Osteocyte (in vitro differentiated cells): ENCODE data around the gene LSM8. TPM values are rescaled to one million over a fixed set of nuclear protein-coding genes. Genes with fewer than 3 reads are reported as not detected.
"Not testable (repeated sequence)": the region's sequence is repeated elsewhere in the genome, so short reads cannot be mapped to it uniquely, and the experiment has no call there.

Experiments
- DNase-seq: peaks from one replicate; pipeline ENCODE4 v3.0.0; 2021; ENCODE audit warnings: mixed read lengths; ENCODE audit not compliant: unreplicated experiment; ENCODE audit errors: extremely low spot score
- H3K27ac Mint-ChIP-seq: one replicate; pipeline ENCODE4 v1.8.0; 2021; ENCODE audit warnings: mild to moderate bottlenecking, mixed read lengths; ENCODE audit not compliant: unreplicated experiment
- H3K27me3 Mint-ChIP-seq: one replicate; pipeline ENCODE4 v1.8.0; 2021; ENCODE audit warnings: mixed read lengths; ENCODE audit not compliant: unreplicated experiment
- H3K36me3 Mint-ChIP-seq: one replicate; pipeline ENCODE4 v1.8.0; 2021; ENCODE audit warnings: mixed read lengths; ENCODE audit not compliant: unreplicated experiment
- H3K4me1 Mint-ChIP-seq: one replicate; pipeline ENCODE4 v1.8.0; 2021; ENCODE audit warnings: mixed read lengths; ENCODE audit not compliant: unreplicated experiment
- H3K4me3 Mint-ChIP-seq: one replicate; pipeline ENCODE4 v1.8.0; 2021; ENCODE audit warnings: mild to moderate bottlenecking, moderate library complexity, mixed read lengths; ENCODE audit not compliant: unreplicated experiment
- H3K9me3 Mint-ChIP-seq: one replicate; pipeline ENCODE4 v1.8.0; 2021; ENCODE audit warnings: mixed read lengths; ENCODE audit not compliant: unreplicated experiment
- long read RNA-seq: library from polyadenylated mRNA; unstranded; transcript quantifications from one replicate; pipeline ENCODE4 v2.0.0, GENCODE V29; 2021
- total RNA-seq: library from RNA; stranded (reverse); gene quantifications from 2 replicates; pipeline ENCODE4 v1.2.1, GENCODE V29; 2021
- TF ChIP-seq, protein P1 (sequence below): fragments of 200-600 bp; sonication (generic); IDR thresholded peaks from 2 replicates; pipeline ENCODE4 v1.5.0; 2021; ENCODE audit warnings: antibody characterized with exemption, mild to moderate bottlenecking, moderate library complexity

The LSM8 gene
- 27.3 and 31.1 TPM in 2 replicates for total RNA-seq
- long read RNA-seq, full-length matches to known transcripts: 60 of 66 reads
- long read RNA-seq, partial matches to known transcripts: 3 of 66 reads
- long read RNA-seq, other reads (novel, unspliced or antisense): 3 of 66 reads

GRCh38 chr7:118183786-118184564 lies at the start of gene LSM8:
Gene LSM8 (plus strand): TSS chr7:118184164. CDS start chr7:118184224, 60 bp downstream.
- H3K27ac Mint-ChIP-seq: peak within 1 kb of the TSS; percentile 100
- peaks cover 16% of the 10 kb centered on the region for H3K36me3 Mint-ChIP-seq
- H3K4me1 Mint-ChIP-seq: peaks cover 40% of the 10 kb centered on the region
- peak; percentile 99 for DNase-seq
- H3K9me3 Mint-ChIP-seq: no peaks in the 10 kb centered on the region
- TF ChIP-seq, protein P1, sequence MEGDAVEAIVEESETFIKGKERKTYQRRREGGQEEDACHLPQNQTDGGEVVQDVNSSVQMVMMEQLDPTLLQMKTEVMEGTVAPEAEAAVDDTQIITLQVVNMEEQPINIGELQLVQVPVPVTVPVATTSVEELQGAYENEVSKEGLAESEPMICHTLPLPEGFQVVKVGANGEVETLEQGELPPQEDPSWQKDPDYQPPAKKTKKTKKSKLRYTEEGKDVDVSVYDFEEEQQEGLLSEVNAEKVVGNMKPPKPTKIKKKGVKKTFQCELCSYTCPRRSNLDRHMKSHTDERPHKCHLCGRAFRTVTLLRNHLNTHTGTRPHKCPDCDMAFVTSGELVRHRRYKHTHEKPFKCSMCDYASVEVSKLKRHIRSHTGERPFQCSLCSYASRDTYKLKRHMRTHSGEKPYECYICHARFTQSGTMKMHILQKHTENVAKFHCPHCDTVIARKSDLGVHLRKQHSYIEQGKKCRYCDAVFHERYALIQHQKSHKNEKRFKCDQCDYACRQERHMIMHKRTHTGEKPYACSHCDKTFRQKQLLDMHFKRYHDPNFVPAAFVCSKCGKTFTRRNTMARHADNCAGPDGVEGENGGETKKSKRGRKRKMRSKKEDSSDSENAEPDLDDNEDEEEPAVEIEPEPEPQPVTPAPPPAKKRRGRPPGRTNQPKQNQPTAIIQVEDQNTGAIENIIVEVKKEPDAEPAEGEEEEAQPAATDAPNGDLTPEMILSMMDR: no peak
- H3K27me3 Mint-ChIP-seq: no peaks in the 10 kb centered on the region
- H3K4me3 Mint-ChIP-seq: peak within 1 kb of the TSS; percentile 95

DNA sequence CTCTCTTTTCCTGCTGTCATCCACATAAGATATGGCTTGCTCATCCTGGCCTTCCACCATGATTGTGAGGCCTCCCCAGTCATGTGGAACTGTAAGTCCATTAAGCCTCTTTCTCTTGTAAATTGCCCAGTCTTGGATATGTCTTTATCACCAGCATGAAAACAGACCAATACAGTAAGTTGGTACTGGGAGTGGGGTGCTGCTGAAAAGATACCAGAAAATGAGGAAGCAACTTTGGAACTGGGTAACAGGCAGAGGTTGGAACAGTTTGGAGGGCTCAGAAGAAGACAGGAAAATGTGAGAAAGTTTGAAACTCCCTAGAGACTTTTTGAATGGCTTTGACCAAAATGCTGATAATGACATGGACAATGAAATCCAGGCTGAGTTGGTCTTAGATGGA lies 49.5 kb upstream of the LSM8 start:
- not testable (repeated sequence) for H3K36me3 Mint-ChIP-seq, H3K4me3 Mint-ChIP-seq, H3K27me3 Mint-ChIP-seq, H3K4me1 Mint-ChIP-seq, H3K27ac Mint-ChIP-seq, DNase-seq
- H3K9me3 Mint-ChIP-seq: peaks cover 12% of the 10 kb centered on the region

DNA sequence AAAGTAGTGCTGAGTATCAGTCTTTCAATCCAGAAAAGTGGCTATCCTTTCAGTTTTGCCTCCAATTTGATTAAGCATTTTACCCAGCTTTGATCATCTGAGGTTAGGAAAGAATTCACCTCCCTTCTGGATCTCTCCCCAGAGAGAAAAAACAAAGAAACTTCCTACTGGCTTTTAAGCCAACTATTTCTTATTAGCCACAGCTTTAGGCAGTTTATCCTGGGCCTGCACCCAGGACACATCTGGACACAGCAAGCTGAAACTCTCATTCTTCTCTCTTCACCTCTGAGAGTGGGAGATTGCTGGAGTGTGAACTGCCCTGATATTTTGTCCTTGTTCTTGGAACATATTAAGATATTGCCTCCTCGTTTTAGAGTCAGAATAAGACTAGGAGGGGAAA lies 43.5 kb upstream of the LSM8 start:
- H3K4me3 Mint-ChIP-seq: no peak overlapping the region
- H3K36me3 Mint-ChIP-seq: no peaks in the 10 kb centered on the region
- TF ChIP-seq, protein P1: no peak
- H3K9me3 Mint-ChIP-seq: no peaks in the 10 kb centered on the region
- no peak overlapping the region for H3K27ac Mint-ChIP-seq
- no peaks in the 10 kb centered on the region for H3K4me1 Mint-ChIP-seq
- no peak for DNase-seq
- peaks cover 4% of the 10 kb centered on the region for H3K27me3 Mint-ChIP-seq

DNA sequence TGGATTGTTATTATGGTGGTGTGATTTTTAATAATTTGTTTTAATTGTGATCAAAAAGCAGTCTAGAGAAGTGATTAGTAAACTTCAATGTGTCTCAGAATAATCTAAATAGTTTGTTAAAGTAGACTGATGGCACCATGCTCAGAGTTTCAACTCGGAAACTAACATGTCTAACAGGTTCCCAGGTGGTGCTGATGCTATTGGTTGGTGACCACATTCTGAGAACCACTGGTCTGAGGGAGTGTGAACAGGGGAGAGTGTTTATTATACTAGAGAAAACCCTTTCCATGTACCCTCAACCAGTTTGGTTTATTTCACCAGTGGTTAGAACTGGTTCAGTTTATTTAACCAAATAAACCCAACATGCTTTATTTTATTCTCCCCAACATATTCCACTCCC lies 42.0 kb upstream of the LSM8 start:
- Mint-ChIP-seq H3K9me3 (no peaks in the 10 kb centered on the region), H3K4me3 (no peak overlapping the region), H3K4me1 (no peaks in the 10 kb centered on the region), H3K27ac (no peak overlapping the region), H3K36me3 (no peaks in the 10 kb centered on the region), H3K27me3 (peaks cover 4% of the 10 kb centered on the region)
- TF ChIP-seq, protein P1: no peak
- DNase-seq: no peak

GRCh38 chr7:118148930-118149329 lies 35.0 kb upstream of the LSM8 start:
- Mint-ChIP-seq H3K27ac (no peak overlapping the region), H3K36me3 (no peaks in the 10 kb centered on the region), H3K4me3 (no peak overlapping the region), H3K9me3 (no peaks in the 10 kb centered on the region), H3K27me3 (peaks cover under 1% of the 10 kb centered on the region), H3K4me1 (peaks cover 9% of the 10 kb centered on the region)
- TF ChIP-seq, protein P1: no peak
- no peak for DNase-seq
